Endothelial cell of umbilical vein (primary cell): ENCODE measurements around the gene OLFML2B. TPM values are rescaled to one million over a fixed set of nuclear protein-coding genes. Genes with fewer than 3 reads are reported as not detected.
A peak's percentile ranks its signal among the peaks of the same experiment; 100 is the strongest.

ENCODE experiments used
- BruUV-seq: library from RNA; stranded (reverse); fragments of 400-500 nt; replicated peaks from 2 replicates; lab custom pipeline; 2021; lab: Mats Ljungman, UMichigan
- CTCF ChIA-PET: fragments of 300-600, 350-600 bp; sonication (Branson Sonifier 250); formaldehyde crosslinking; loops from one replicate; lab custom pipeline; 2021; ENCODE audit warnings: antibody characterized with exemption, inconsistent platforms; lab: Charles Lee
- POLR2A ChIA-PET: fragments of 300-600, 350-600 bp; sonication (Branson Sonifier 250); formaldehyde crosslinking; loops from one replicate; lab custom pipeline; 2021; ENCODE audit warnings: antibody characterized with exemption, inconsistent platforms; lab: Charles Lee
- DNase-seq: peaks from one replicate; pipeline ENCODE4 v3.0.0-alpha.2; 2011; ENCODE audit warnings: low read depth, low spot score
- FAIRE-seq: peaks from 2 replicates; lab custom pipeline; 2011; peaks lifted over from hg19 to GRCh38; lab: Jason Lieb, UNC
- H2AFZ ChIP-seq: 2 replicates; pipeline ENCODE4 v1.6.0; 2012; ENCODE audit warnings: low read depth, low read length, control low read depth, inconsistent platforms
- H3K27ac ChIP-seq: 2 replicates; pipeline ENCODE4 v1.5.1; 2011; ENCODE audit warnings: low read depth, mild to moderate bottlenecking, control low read depth, low read length, moderate library complexity; ENCODE audit not compliant: insufficient read depth
- H3K27me3 ChIP-seq, 2 experiments: 2 replicates each; pipeline versions ENCODE4 v1.6.0 to v1.6.1; 2011; ENCODE audit warnings: low read length in 2 of 2, mixed read lengths in 1 of 2; ENCODE audit not compliant: control insufficient read depth in 2 of 2, insufficient read depth in 2 of 2
- H3K36me3 ChIP-seq, 2 experiments: 2 replicates in 1 of 2; 3 replicates in 1 of 2; pipeline ENCODE4 v1.5.1; 2011; ENCODE audit warnings: low read length in 2 of 2, mild to moderate bottlenecking in 1 of 2, moderate library complexity in 1 of 2; ENCODE audit not compliant: control insufficient read depth in 2 of 2, insufficient read depth in 2 of 2; ENCODE audit errors: extremely low read depth in 1 of 2
- H3K4me1 ChIP-seq: 3 replicates; pipeline ENCODE4 v1.5.1; 2011; ENCODE audit warnings: mild to moderate bottlenecking, low read length; ENCODE audit not compliant: control insufficient read depth, insufficient read depth; ENCODE audit errors: extremely low read depth
- H3K4me2 ChIP-seq: 2 replicates; pipeline ENCODE4 v1.6.1; 2011; ENCODE audit warnings: low read length, control low read depth, mixed read lengths; ENCODE audit not compliant: insufficient read depth
- H3K4me3 ChIP-seq, 3 experiments: fragments of 200-600 bp in 1 of 3; sonication (generic), shearing (Covaris generic) in 1 of 3; replicated peaks in 1 of 3; 2 replicates each; pipeline ENCODE4 v1.5.1; 2011 to 2016; ENCODE audit warnings: control low read depth in 3 of 3, low read length in 3 of 3, mild to moderate bottlenecking in 2 of 3, inconsistent platforms in 1 of 3, low read depth in 1 of 3, moderate library complexity in 1 of 3; ENCODE audit not compliant: insufficient read depth in 1 of 3
- H3K79me2 ChIP-seq: 2 replicates; pipeline ENCODE4 v1.6.0; 2012; ENCODE audit warnings: low read length, inconsistent platforms; ENCODE audit not compliant: control insufficient read depth, insufficient read depth
- H3K9ac ChIP-seq: replicated peaks from 2 replicates; pipeline ENCODE3; 2011; ENCODE audit warnings: low read length, control low read depth; ENCODE audit not compliant: insufficient read depth; ENCODE audit errors: extremely low read depth
- H3K9me1 ChIP-seq: replicated peaks from 3 replicates; pipeline ENCODE4 v1.6.0; 2011; ENCODE audit warnings: mild to moderate bottlenecking, low read length; ENCODE audit not compliant: control insufficient read depth, insufficient read depth; ENCODE audit errors: extremely low read depth
- H3K9me3 ChIP-seq: replicated peaks from 2 replicates; pipeline ENCODE4 v1.5.1; 2012; ENCODE audit warnings: low read length, inconsistent platforms; ENCODE audit not compliant: control insufficient read depth, insufficient read depth
- H4K20me1 ChIP-seq: replicated peaks from 2 replicates; pipeline ENCODE3; 2011; ENCODE audit warnings: mild to moderate bottlenecking, low read length; ENCODE audit not compliant: control insufficient read depth, insufficient read depth; ENCODE audit errors: extremely low read depth
- CTCF ChIP-seq, 2 donors: IDR thresholded peaks; 1 replicate in 1 of 2; 2 replicates in 1 of 2; pipeline ENCODE4 v1.5.1; 2011; ENCODE audit warnings: low read length in 2 of 2, mild to moderate bottlenecking in 2 of 2, moderate library complexity in 2 of 2, control low read depth in 1 of 2, inconsistent platforms in 1 of 2, low read depth in 1 of 2; ENCODE audit not compliant: insufficient read depth in 1 of 2; ENCODE audit errors: extremely low read depth in 1 of 2
- EZH2 ChIP-seq: IDR thresholded peaks from 2 replicates; pipeline ENCODE4 v1.6.1; 2012; ENCODE audit warnings: borderline replicate concordance, low read depth, mild to moderate bottlenecking, moderate library complexity, low read length, inconsistent platforms; ENCODE audit not compliant: severe bottlenecking
- FOS ChIP-seq: IDR thresholded peaks from 2 replicates; pipeline ENCODE4 v1.6.1; 2011; ENCODE audit warnings: mild to moderate bottlenecking, low read length, moderate library complexity, borderline replicate concordance; ENCODE audit not compliant: insufficient read depth
- GATA2 ChIP-seq: IDR thresholded peaks from 2 replicates; pipeline ENCODE4 v1.7.0; 2011; ENCODE audit warnings: low read depth, mild to moderate bottlenecking, moderate library complexity, mixed read lengths, low read length; ENCODE audit not compliant: insufficient read length, insufficient read depth
- JUN ChIP-seq: IDR thresholded peaks from 2 replicates; pipeline ENCODE4 v1.6.1; 2011; ENCODE audit warnings: borderline replicate concordance, low read depth; ENCODE audit not compliant: insufficient read length, insufficient read depth
- MAX ChIP-seq: IDR thresholded peaks from 2 replicates; pipeline ENCODE4 v1.6.1; 2011; ENCODE audit not compliant: insufficient read depth, insufficient read length
- MYC ChIP-seq: IDR thresholded peaks from one replicate; pipeline ENCODE4 v1.6.1; 2011; ENCODE audit warnings: mild to moderate bottlenecking, low read depth, low read length
- POLR2A ChIP-seq: IDR thresholded peaks from 2 replicates; pipeline ENCODE4 v1.6.1; 2012; ENCODE audit warnings: low read depth, mild to moderate bottlenecking, control low read depth, low read length
- POLR2AphosphoS5 ChIP-seq: IDR thresholded peaks from 2 replicates; pipeline ENCODE4 v1.6.1; 2012; ENCODE audit warnings: low read depth, mild to moderate bottlenecking, control low read depth, low read length, moderate library complexity; ENCODE audit not compliant: insufficient read depth
- dilution Hi-C: fragments of 300-500 bp; cut with MboI; formaldehyde crosslinking; loops from one replicate; pipeline ENCODE4 v1.15.0; 2019; ENCODE audit warnings: low sequenced_read_pairs; ENCODE audit not compliant: extremely low pct_ligation_motif_present
- intact Hi-C: fragments of 100-400 bp; cut with micrococcal nuclease; formaldehyde crosslinking; loops from one replicate; pipeline ENCODE4 v1.10.0; 2022
- polyA plus RNA-seq, 4 experiments: library from polyadenylated mRNA; depleted of rRNA in 3 of 4; stranded (reverse) in 3 of 4; unstranded in 1 of 4; fragments of >200 nt; gene quantifications; 2 replicates each; pipeline versions ENCODE4 v1.2.1 to v1.2.3, GENCODE V29; 2011 to 2012; ENCODE audit warnings: missing spikeins in 1 of 4
- total RNA-seq: library from RNA; stranded (reverse); gene quantifications from 2 replicates; pipeline ENCODE4 v1.2.3, GENCODE V29; 2021

Gene OLFML2B
- total and polyA plus RNA-seq, 2 donors (not counting 3 experiments of a cell fraction or from before 2014, with no cell fraction given), result 0.58 to 0.62 TPM

GRCh38 chr1:162072740-162073139, 49.1 kb upstream of the OLFML2B start:
- FAIRE-seq, result no peak
- Histone ChIP-seq H2AFZ (no peak overlapping the region), H3K27me3 (no peaks in the 10 kb centered on the region), H4K20me1 (no peaks in the 10 kb centered on the region), H3K9me1 (no peaks in the 10 kb centered on the region), H3K4me3 (no peak overlapping the region), H3K27ac (no peak overlapping the region), H3K4me2 (no peak overlapping the region), H3K79me2 (no peaks in the 10 kb centered on the region), H3K36me3 (no peaks in the 10 kb centered on the region), H3K9ac (no peak overlapping the region), H3K4me1 (peaks cover 13% of the 10 kb centered on the region), H3K9me3 (no peaks in the 10 kb centered on the region)
- no TSS peak for BruUV-seq
- dilution Hi-C loops (no loop called here), intact Hi-C loops (loop anchor here (10.0 kb wide), 1 partner anchor 122 kb away; no protein-coding TSS in a partner anchor)
- ChIA-PET CTCF (interaction anchor here (1.0 to 1.8 kb wide), 2 partner anchors 16 to 17 kb away, joined by 3 to 4 read pairs; no protein-coding TSS in a partner anchor), POLR2A (no interaction called here)
- no peak for TF ChIP-seq MYC
- TF ChIP-seq POLR2A, result no peak
- no peak for TF ChIP-seq CTCF (IDR thresholded peaks at IDR 0.05; ENCODE audit: extremely low read depth in 1 of 2, insufficient read depth in 1 of 2, low read depth in 1 of 2, low read length in 2 of 2)
- TF ChIP-seq MAX, result no peak
- no peak for TF ChIP-seq POLR2AphosphoS5
- no peak for TF ChIP-seq EZH2
- no peak for TF ChIP-seq JUN
- TF ChIP-seq FOS, result no peak
- no peak for TF ChIP-seq GATA2
- peak; percentile 40 for DNase-seq
